Osteocyte (in vitro differentiated cells): ENCODE results near the gene CLRN1. TPM values are rescaled to one million over a fixed set of nuclear protein-coding genes. Genes with fewer than 3 reads are reported as not detected.

ENCODE experiments used
- DNase-seq: peaks from one replicate; pipeline ENCODE4 v3.0.0; 2021; ENCODE audit warnings: mixed read lengths; ENCODE audit not compliant: unreplicated experiment; ENCODE audit errors: extremely low spot score
- H3K27ac Mint-ChIP-seq: one replicate; pipeline ENCODE4 v1.8.0; 2021; ENCODE audit warnings: mild to moderate bottlenecking, mixed read lengths; ENCODE audit not compliant: unreplicated experiment
- H3K27me3 Mint-ChIP-seq: one replicate; pipeline ENCODE4 v1.8.0; 2021; ENCODE audit warnings: mixed read lengths; ENCODE audit not compliant: unreplicated experiment
- H3K36me3 Mint-ChIP-seq: one replicate; pipeline ENCODE4 v1.8.0; 2021; ENCODE audit warnings: mixed read lengths; ENCODE audit not compliant: unreplicated experiment
- H3K4me1 Mint-ChIP-seq: one replicate; pipeline ENCODE4 v1.8.0; 2021; ENCODE audit warnings: mixed read lengths; ENCODE audit not compliant: unreplicated experiment
- H3K4me3 Mint-ChIP-seq: one replicate; pipeline ENCODE4 v1.8.0; 2021; ENCODE audit warnings: mild to moderate bottlenecking, moderate library complexity, mixed read lengths; ENCODE audit not compliant: unreplicated experiment
- H3K9me3 Mint-ChIP-seq: one replicate; pipeline ENCODE4 v1.8.0; 2021; ENCODE audit warnings: mixed read lengths; ENCODE audit not compliant: unreplicated experiment
- CTCF ChIP-seq: fragments of 200-600 bp; sonication (generic); IDR thresholded peaks from 2 replicates; pipeline ENCODE4 v1.5.0; 2021; ENCODE audit warnings: antibody characterized with exemption, mild to moderate bottlenecking, moderate library complexity
- total RNA-seq: library from RNA; stranded (reverse); gene quantifications from 2 replicates; pipeline ENCODE4 v1.2.1, GENCODE V29; 2021

CLRN1 gene
- total RNA-seq, 1 donor from 2014 or later, result not detected

- H3K4me3 Mint-ChIP-seq, result no peak overlapping the region
- no peaks in the 10 kb centered on the region for H3K4me1 Mint-ChIP-seq
- H3K27ac Mint-ChIP-seq, result no peak overlapping the region
- H3K9me3 Mint-ChIP-seq, result no peaks in the 10 kb centered on the region
- H3K27me3 Mint-ChIP-seq, result peaks cover 66% of the 10 kb centered on the region
- no peak for DNase-seq
- TF ChIP-seq CTCF, result no peak
- no peaks in the 10 kb centered on the region for H3K36me3 Mint-ChIP-seq
These were observed 41.7 kb downstream of the CLRN1 start for GRCh38 chr3:150930839-150931238.

- H3K9me3 Mint-ChIP-seq, result no peaks in the 10 kb centered on the region
- no peaks in the 10 kb centered on the region for H3K4me1 Mint-ChIP-seq
- no peaks in the 10 kb centered on the region for H3K36me3 Mint-ChIP-seq
- no peak for DNase-seq
- no peak overlapping the region for H3K27ac Mint-ChIP-seq
- H3K27me3 Mint-ChIP-seq, result peaks cover 72% of the 10 kb centered on the region
- no peak for TF ChIP-seq CTCF
- no peak overlapping the region for H3K4me3 Mint-ChIP-seq
These were observed 44.3 kb downstream of the CLRN1 start for GRCh38 chr3:150928234-150928633.

- Mint-ChIP-seq H3K36me3 (no peaks in the 10 kb centered on the region), H3K4me1 (no peaks in the 10 kb centered on the region), H3K9me3 (no peaks in the 10 kb centered on the region), H3K27ac (no peak overlapping the region), H3K4me3 (no peak overlapping the region), H3K27me3 (peaks cover 63% of the 10 kb centered on the region)
- TF ChIP-seq CTCF, result no peak
- DNase-seq, result no peak
These were observed 46.2 kb downstream of the CLRN1 start for GRCh38 chr3:150926328-150926727.

GRCh38 chr3:150925751-150926201 lies 46.8 kb downstream of the CLRN1 start:
- Mint-ChIP-seq H3K4me3 (no peak overlapping the region), H3K27me3 (peaks cover 61% of the 10 kb centered on the region), H3K4me1 (no peaks in the 10 kb centered on the region), H3K36me3 (no peaks in the 10 kb centered on the region), H3K9me3 (no peaks in the 10 kb centered on the region), H3K27ac (no peak overlapping the region)
- TF ChIP-seq CTCF, result peak; percentile 59
- DNase-seq, result no peak

- no peak overlapping the region for H3K27ac Mint-ChIP-seq
- H3K4me1 Mint-ChIP-seq, result no peaks in the 10 kb centered on the region
These were observed 49.9 kb downstream of the CLRN1 start for GRCh38 chr3:150922611-150923010.

More at GRCh38 chr3:150922611-150923010, 49.9 kb downstream of the CLRN1 start:
- Mint-ChIP-seq H3K36me3 (no peaks in the 10 kb centered on the region), H3K4me3 (no peak overlapping the region), H3K27me3 (peaks cover 64% of the 10 kb centered on the region), H3K9me3 (no peaks in the 10 kb centered on the region)
- TF ChIP-seq CTCF, result no peak
- DNase-seq, result no peak
